Fibroblast of pulmonary artery (primary cell): ENCODE data around the gene HIPK3.

Experiments used
- DNase-seq: peaks from one replicate; pipeline ENCODE4 v3.0.0-alpha.2; 2010; ENCODE audit warnings: low read depth
- H3K4me3 ChIP-seq: replicated peaks from 2 replicates; pipeline ENCODE4 v1.5.1; 2011; ENCODE audit warnings: low read depth, mild to moderate bottlenecking, control low read depth, low read length, moderate library complexity
- CTCF ChIP-seq: IDR thresholded peaks from 2 replicates; pipeline ENCODE4 v1.5.1; 2011; ENCODE audit warnings: mild to moderate bottlenecking, control low read depth, low read length, inconsistent platforms; ENCODE audit errors: missing control alignments

The HIPK3 gene

GRCh38 chr11:33271059-33271458, 13.9 kb downstream of the HIPK3 start:
- TF ChIP-seq CTCF, result no peak
- no peak overlapping the region for H3K4me3 ChIP-seq
- no peak for DNase-seq

GRCh38 chr11:33272338-33273107, 15.3 kb downstream of the HIPK3 start:
- DNase-seq, result no peak
- TF ChIP-seq CTCF, result no peak
- no peak overlapping the region for H3K4me3 ChIP-seq

DNA sequence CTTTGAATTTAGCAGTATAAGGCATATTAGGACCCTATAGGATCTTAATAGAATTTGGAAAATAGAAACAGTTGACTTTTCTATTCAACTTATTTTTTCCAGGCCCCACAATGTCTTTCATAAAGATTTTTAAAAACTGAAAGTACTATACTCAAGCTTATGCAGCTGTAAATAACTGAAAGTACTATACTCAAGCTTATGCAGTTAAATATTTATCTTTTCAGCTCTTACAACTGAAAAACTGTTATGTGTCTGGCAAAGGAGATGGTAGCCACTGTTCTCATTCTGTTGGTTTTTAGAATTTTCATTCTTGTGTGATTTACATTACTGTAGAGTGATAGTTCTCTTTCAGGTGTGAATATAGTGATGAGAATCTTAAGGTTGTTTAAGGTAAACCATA, 16.5 kb downstream of the HIPK3 start:
- no peak for TF ChIP-seq CTCF
- DNase-seq, result no peak
- H3K4me3 ChIP-seq, result no peak overlapping the region

- DNase-seq, result no peak
- no peak overlapping the region for H3K4me3 ChIP-seq
- no peak for TF ChIP-seq CTCF
Measured at GRCh38 chr11:33280411-33280810, 23.2 kb downstream of the HIPK3 start.

DNA sequence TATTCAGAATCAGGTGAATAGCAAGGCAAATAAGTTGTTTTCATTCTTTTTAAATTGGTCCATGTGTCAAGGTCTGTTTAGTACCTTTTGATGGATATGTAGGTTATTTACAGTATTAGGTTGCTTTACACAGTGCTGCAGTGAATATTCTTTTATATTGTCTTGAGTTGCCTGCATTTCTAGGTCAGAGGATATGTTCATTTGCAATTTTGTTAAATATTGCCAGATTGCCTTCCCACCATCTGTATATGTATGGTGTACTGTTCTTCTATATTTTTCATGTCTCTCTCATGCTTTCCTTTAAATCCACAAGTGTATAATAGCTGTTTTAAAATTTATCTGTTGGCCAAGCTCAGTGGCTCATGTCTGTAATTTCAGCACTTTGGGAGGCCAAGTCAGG, 24.6 kb downstream of the HIPK3 start:
- no peak for TF ChIP-seq CTCF
- no peak overlapping the region for H3K4me3 ChIP-seq
- no peak for DNase-seq

- no peak for DNase-seq
- no peak overlapping the region for H3K4me3 ChIP-seq
- no peak for TF ChIP-seq CTCF
Measured at GRCh38 chr11:33284818-33285217, 27.6 kb downstream of the HIPK3 start.

- no peak overlapping the region for H3K4me3 ChIP-seq
- TF ChIP-seq CTCF, result no peak
- DNase-seq, result no peak
Measured at GRCh38 chr11:33290319-33290718, 33.1 kb downstream of the HIPK3 start.
